Mammary epithelial cell (primary cell): ENCODE results near the gene VPS37C.

ENCODE experiments used
- EZH2 ChIP-seq: IDR thresholded peaks from 2 replicates; pipeline ENCODE4 v1.6.1; 2012; ENCODE audit warnings: low read length, inconsistent platforms, borderline replicate concordance
- TF ChIP-seq, protein P1 (sequence below), 2 donors: IDR thresholded peaks in 1 of 2; conservative IDR thresholded peaks in 1 of 2; 2 replicates each; pipeline ENCODE4 v1.5.1; 2011 to 2012; ENCODE audit warnings: inconsistent platforms in 2 of 2, low read length in 2 of 2, mild to moderate bottlenecking in 2 of 2, control low read depth in 1 of 2, low read depth in 1 of 2; ENCODE audit not compliant: insufficient read depth in 1 of 2; ENCODE audit errors: extremely low read depth in 1 of 2

DNA sequence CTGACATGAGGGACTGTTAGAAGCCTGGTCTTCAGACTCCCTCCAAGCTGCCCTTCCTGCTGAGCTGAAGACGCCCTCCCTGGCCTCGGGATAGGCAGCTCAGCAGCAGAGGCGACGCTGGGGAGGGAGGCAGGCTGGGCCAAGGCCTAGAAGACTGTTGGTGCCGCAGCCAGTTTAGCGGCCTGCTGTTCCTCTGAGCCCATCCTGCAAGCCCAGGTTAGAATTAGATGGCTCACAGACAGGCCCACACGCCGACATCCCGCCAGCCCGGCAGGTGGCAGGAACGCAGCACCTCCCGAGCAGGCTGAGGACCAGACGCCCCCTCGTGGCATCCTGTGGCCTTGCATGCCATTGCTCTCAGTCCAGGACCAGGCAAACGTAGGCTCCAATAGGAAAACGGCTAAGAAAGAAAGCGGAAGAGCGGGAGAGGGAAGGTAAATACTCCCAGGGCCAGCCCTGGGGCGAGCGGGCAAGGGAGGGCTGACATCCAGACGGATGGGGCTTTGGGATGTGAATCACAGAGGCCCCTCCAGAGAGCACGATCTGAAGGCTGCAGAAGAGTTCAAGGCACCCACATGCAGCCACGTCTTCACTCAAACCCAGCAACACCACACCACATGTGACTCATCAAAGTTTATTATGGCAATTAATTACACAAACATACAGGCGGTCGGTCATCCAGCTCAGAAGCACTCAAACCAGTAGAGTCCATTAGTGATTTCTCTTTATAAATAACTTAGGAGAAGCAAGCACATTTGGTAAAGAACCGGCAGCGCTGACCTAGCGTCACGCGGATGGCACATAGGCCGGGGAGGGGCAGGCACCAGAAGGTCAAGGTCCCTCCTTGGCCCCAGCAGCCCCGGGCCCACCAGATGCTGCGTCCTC is 31.3 kb downstream of the VPS37C start:
- TF ChIP-seq, protein P1, sequence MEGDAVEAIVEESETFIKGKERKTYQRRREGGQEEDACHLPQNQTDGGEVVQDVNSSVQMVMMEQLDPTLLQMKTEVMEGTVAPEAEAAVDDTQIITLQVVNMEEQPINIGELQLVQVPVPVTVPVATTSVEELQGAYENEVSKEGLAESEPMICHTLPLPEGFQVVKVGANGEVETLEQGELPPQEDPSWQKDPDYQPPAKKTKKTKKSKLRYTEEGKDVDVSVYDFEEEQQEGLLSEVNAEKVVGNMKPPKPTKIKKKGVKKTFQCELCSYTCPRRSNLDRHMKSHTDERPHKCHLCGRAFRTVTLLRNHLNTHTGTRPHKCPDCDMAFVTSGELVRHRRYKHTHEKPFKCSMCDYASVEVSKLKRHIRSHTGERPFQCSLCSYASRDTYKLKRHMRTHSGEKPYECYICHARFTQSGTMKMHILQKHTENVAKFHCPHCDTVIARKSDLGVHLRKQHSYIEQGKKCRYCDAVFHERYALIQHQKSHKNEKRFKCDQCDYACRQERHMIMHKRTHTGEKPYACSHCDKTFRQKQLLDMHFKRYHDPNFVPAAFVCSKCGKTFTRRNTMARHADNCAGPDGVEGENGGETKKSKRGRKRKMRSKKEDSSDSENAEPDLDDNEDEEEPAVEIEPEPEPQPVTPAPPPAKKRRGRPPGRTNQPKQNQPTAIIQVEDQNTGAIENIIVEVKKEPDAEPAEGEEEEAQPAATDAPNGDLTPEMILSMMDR (conservative IDR thresholded peaks at IDR 0.05 in 1 of 2, IDR thresholded peaks at IDR 0.05 in 1 of 2; ENCODE audit: extremely low read depth in 1 of 2, insufficient read depth in 1 of 2, low read depth in 1 of 2, low read length in 2 of 2): peak; percentile 99 to 100
- TF ChIP-seq EZH2: no peak
